Endothelial cell of hepatic sinusoid (primary cell): ENCODE results near the gene BABAM2.
"Not testable (repeated sequence)": the region's sequence is repeated elsewhere in the genome, so short reads cannot be mapped to it uniquely, and the experiment has no call there.

Source experiments
- in situ Hi-C: cut with HindIII; loops from 2 replicates; pipeline ENCODE4 v1.10.0; 2017; ENCODE audit warnings: low sequenced_read_pairs

BABAM2 gene

DNA sequence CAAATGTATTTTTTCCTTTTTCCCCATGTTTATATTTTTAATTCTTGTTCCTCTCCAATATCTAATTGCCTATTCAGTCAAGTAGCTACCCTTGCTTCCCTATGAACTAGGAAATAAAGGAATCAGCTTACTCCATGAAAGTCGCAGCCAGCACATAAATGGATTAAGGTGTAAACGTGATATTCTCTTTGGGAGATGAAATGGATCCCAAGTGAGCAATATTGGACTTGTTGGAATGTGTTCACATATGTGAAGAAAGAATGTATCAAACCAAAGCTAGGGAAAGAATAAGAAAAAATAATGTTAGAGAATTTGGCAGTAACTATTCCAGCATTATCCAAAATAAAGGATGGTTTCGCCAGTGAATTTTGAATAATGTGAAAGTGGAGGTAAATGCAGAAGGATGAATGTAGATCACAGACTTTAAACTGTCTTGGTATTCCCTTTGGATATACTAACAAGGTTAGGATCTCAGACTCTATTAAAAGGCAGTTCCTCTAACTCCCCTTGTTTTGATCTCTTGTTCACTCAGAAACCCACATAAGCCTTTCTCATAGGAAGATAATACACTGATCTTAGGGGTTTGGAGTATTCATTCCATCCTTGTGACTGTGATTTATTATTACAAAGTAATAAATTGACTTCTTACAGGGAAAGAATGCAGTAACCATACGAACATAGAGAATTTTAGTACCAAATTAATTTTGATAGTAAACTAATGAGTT, 208.1 kb downstream of the BABAM2 start:
- in situ Hi-C loops: no loop called here

- in situ Hi-C loops: no loop called here
These were observed 210.6 kb downstream of the BABAM2 start for GRCh38 chr2:28101123-28101522.

- in situ Hi-C loops: no loop called here
These were observed 211.4 kb downstream of the BABAM2 start for GRCh38 chr2:28101892-28102291.

- in situ Hi-C loops: no loop called here
These were observed 211.9 kb downstream of the BABAM2 start for GRCh38 chr2:28102455-28102874.

DNA sequence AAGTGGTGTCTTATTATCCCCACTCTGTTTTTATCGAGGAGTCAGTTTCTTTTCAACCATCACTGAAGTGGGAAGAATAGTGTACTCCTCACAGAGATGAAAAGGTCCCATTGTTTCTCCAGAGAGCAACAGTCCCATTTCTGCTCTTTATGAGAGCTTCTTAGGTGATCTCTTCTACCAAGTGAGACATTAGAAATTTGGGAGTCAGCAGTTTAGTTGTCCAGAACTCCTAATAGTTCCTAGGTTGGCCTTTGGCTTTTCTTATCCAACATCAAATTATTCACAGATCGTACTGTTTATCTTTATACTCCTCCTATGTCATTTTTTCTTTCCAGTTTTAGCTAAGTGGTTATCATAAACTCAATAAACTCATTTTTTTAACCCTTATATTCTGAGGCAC, 213.1 kb downstream of the BABAM2 start:
- in situ Hi-C loops: no loop called here

DNA sequence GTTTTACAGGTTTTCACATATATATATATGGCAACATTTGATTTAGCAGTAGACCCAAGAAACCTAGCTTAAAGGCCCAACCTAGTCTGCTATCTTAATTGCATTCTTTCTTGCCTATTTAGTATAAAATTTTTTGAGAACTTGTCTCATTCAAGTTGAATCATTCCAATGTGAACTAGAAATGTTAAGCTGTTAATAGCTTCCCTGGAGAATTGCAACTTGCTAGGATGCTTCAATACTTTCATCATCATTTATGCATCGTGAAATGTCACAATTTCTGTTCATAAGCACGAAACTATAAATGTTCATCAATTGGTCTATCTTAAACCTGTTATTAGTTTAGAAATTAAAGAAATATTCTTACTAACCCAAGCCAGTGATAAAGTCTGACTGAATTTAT, 217.6 kb downstream of the BABAM2 start:
- in situ Hi-C loops: no loop called here

- in situ Hi-C loops: not testable (repeated sequence)
These were observed 223.2 kb downstream of the BABAM2 start for GRCh38 chr2:28113771-28114170.

- in situ Hi-C loops: loop anchor here (5.0 kb wide), 1 partner anchor 50 kb away; no protein-coding TSS in a partner anchor
These were observed 226.6 kb downstream of the BABAM2 start for GRCh38 chr2:28117104-28117596.

DNA sequence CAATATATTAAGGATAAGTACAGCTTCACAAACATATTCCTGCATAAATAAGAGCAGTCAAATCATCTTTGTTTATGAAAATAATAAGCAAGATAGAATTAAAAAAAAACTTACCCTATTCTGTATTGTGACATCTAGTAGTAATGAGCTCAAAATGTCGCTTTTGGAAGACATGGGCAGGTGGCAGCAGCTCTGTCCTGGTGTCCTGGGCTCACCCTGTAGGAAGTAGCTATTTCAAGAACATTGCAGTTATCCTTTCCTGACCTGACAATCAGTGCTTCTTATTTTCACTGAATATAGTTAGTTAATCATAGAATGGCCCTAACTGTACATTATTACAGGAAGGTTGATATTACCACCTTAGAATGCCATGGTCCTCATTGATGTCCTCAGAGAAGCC, 229.1 kb downstream of the BABAM2 start:
- in situ Hi-C loops: loop anchor here (5.0 kb wide), 1 partner anchor 48 kb away; no protein-coding TSS in a partner anchor

DNA sequence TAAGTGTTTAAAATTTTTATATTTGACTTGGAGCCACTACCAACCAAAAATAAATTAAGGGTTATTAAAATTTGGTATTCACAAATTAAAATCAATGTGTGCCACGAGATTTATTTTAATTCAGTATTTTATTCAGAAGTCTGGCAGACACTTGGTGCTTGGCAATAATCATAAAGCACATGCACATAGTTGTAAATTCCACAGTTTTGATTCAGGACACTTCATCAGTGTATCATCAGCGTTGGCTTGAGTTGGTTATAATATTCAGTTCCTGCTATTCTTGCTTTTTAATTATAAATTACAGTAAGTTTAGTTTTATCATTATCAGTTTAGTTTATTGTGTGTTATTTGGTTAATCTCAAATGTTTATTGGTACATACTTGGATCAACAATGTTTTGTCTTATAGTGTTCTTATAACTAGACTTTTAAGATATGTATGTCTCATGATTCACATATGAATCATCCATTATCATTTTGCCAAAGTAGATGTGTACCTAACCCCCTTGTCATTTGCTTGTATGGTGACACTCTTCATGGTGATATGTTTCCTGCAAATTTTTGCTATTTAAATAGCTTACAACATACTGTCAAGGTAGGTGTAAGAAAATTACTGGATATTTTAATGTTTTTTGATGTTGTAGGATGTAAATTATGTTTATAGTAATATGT, 237.9 kb downstream of the BABAM2 start:
- in situ Hi-C loops: no loop called here

- in situ Hi-C loops: no loop called here
These were observed 239.6 kb downstream of the BABAM2 start for GRCh38 chr2:28129955-28130695.

- in situ Hi-C loops: no loop called here
These were observed 243.2 kb downstream of the BABAM2 start for GRCh38 chr2:28133778-28134177.

DNA sequence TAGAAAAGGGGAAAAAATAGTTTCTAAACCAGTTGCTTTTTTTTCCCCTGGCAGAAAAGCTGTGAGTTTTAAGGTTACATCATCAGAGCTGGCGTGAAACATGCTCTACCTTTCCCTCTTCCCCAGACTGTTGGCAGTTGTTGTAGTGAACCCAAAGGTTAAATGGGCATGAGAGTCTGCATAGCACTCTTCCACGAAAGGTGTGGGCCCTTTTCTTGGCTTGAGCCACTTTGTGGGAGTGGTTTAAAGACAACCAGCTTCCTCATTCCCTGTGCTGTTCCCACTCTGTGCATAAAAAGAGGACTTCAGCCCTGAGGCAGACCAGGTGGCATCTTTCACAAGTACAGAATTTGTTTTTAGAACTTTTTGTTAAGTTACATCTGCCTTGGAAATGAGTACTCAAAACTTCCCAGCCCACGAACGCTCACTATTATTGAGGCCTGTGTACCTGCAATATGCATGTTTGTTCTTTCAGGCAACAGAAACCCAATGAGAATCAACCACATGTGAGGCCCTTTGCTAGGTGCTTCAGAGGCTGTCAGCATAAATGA, 243.8 kb downstream of the BABAM2 start:
- in situ Hi-C loops: no loop called here

- in situ Hi-C loops: no loop called here
These were observed 244.3 kb downstream of the BABAM2 start for GRCh38 chr2:28134857-28135256.

- in situ Hi-C loops: no loop called here
These were observed 244.8 kb downstream of the BABAM2 start for GRCh38 chr2:28135324-28135723.

DNA sequence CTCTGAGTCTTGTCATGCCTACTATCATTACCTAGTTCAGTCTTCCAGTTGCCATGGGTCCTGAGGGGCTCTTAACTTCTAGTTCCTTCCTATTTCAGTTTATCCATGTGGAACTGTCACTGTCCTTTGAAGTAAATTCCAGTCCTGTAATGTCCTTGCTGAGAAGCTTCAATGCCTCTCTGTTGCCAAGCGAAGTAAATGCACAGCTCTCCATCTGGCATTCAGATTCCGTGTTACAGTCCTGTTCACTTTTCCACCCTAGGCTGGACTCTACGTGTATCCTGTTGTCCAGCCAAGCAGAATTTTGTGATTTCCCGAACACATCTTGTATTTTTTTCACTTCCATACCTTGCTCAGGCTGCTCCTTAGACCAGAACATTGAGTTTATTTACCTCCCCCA, 245.3 kb downstream of the BABAM2 start:
- in situ Hi-C loops: no loop called here

DNA sequence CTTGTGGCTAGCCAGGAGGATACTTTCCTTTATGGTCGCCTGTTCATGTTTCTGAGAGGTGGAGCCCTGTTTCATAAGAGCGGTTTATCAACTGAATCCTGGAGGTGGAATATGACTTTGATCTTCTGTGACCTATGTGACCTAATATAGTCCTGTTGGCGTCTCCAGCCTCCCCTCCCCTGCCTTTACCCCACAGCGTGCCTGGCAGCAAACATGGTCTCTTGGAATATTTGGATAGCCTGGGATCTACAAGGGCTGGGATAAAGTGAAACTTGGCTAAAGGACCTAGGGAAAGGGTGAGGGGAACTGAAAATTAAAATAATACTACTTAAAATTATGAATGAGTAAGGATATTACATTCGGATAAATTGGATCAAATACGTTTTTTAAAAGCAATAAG, 246.0 kb downstream of the BABAM2 start:
- in situ Hi-C loops: no loop called here

GRCh38 chr2:28137221-28137620, 246.7 kb downstream of the BABAM2 start:
- in situ Hi-C loops: no loop called here

DNA sequence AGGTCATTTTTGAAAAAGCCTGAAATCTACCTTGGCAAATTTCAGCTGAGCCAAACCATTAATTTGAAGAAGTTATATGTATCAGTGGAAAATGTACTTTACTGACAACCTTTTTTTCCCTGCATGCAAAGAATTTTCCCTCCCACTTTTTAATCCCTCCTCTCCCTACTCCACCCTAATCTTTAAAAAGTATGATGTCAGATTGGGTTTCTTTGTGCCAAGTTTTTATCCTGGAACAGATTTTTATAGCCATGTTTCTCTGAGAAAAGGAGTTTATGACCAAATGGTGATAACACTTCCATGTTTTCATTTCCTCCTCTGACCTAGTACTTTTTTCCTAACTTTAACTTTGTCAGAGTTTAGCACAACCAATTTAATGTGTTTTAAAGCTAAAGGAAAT, 251.9 kb downstream of the BABAM2 start:
- in situ Hi-C loops: no loop called here

DNA sequence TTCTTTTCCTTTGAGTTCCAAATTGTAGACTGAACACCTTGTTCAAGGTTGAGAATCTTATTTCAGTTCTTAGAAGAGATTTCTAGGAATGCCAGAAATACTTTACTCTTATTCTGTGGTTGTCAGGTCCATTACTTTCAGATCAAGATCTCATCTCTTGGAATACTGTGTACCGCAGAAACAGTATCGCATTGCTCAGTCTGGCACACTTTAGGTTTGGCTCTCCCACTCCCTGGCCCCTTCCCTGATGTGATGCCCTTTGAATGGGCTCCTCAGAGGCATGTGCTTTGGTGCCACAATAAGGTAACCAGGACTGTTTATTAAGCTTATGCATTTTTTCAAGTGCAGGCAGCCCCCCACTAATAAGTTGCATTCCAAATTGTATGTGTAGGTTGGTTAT, 257.5 kb downstream of the BABAM2 start:
- in situ Hi-C loops: no loop called here

DNA sequence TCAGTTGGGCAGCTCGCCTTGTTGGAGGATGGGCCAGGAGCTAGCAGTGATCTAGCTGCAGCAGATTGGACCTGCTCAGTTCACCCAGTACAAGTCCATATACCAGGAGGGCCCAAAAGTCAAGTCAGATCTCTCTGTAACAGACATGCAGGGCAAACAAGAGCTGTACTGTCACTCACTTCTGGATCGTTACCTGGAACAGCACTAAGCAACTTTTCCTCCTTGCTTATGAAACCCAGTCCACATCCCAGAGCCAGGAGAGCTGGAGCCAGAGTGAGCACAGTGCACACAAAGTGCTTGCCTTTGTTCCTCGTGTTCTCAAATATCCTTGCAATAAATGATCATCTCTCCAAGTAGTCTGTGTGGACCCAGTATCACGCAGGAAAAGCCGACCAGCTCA, 258.0 kb downstream of the BABAM2 start:
- in situ Hi-C loops: no loop called here
